ENCODE data around the gene SLC43A2.

Gene SLC43A2

GRCh38 chr17:1560858-1561355, 67.7 kb downstream of the SLC43A2 start:
- DNase-seq, result no peak

- no peak for DNase-seq
These were observed 68.4 kb downstream of the SLC43A2 start for GRCh38 chr17:1560101-1560857.

- no peak for DNase-seq
These were observed 69.3 kb downstream of the SLC43A2 start for GRCh38 chr17:1559047-1560043.

GRCh38 chr17:1558401-1558800, 70.2 kb downstream of the SLC43A2 start:
- DNase-seq, result no peak

- DNase-seq, result no peak
These were observed 71.1 kb downstream of the SLC43A2 start for GRCh38 chr17:1557355-1558095.

- no peak for DNase-seq
These were observed 72.8 kb downstream of the SLC43A2 start for GRCh38 chr17:1555651-1556471.

GRCh38 chr17:1554751-1555540, 73.7 kb downstream of the SLC43A2 start:
- no peak for DNase-seq

GRCh38 chr17:1553354-1554266, 75.0 kb downstream of the SLC43A2 start:
- DNase-seq, result no peak

GRCh38 chr17:1552932-1553331, 75.7 kb downstream of the SLC43A2 start:
- no peak for DNase-seq

GRCh38 chr17:1551741-1552140, 76.9 kb downstream of the SLC43A2 start:
- no peak for DNase-seq

GRCh38 chr17:1548032-1548431, 80.6 kb downstream of the SLC43A2 start:
- no peak for DNase-seq

GRCh38 chr17:1546292-1546922, 82.2 kb downstream of the SLC43A2 start:
- no peak for DNase-seq

- DNase-seq, result no peak
These were observed 83.0 kb downstream of the SLC43A2 start for GRCh38 chr17:1545618-1546017.

GRCh38 chr17:1542316-1542715, 86.3 kb downstream of the SLC43A2 start:
- no peak for DNase-seq

- DNase-seq, result no peak
These were observed 87.2 kb downstream of the SLC43A2 start for GRCh38 chr17:1541367-1541904.

- no peak for DNase-seq
These were observed 88.8 kb downstream of the SLC43A2 start for GRCh38 chr17:1539811-1540210.

- DNase-seq, result no peak
These were observed 92.9 kb downstream of the SLC43A2 start for GRCh38 chr17:1535737-1536136.

GRCh38 chr17:1533661-1534325, 94.8 kb downstream of the SLC43A2 start:
- no peak for DNase-seq

Measured in left hindlimb (tissue), 1 donor.